Activated CD4-positive, alpha-beta T cell treated with anti-CD3 and anti-CD28 coated beads for 36 hours (primary cell): ENCODE results near the gene STYXL1. TPM values are rescaled to one million over a fixed set of nuclear protein-coding genes. Genes with fewer than 3 reads are reported as not detected.

ENCODE experiments used
- ATAC-seq: fragments of 200-7000 bp; cut with Tn5 transposase; one replicate; pipeline ENCODE4 v1.10.0; 2021; ENCODE audit warnings: mild to moderate bottlenecking, moderate library complexity
- CTCF ChIA-PET: fragments of 350-600 bp; sonication (Branson Sonifier 250); formaldehyde crosslinking; loops from one replicate; lab custom pipeline; 2021; ENCODE audit warnings: antibody characterized with exemption; lab: Charles Lee
- POLR2A ChIA-PET: fragments of 350-600 bp; sonication (Branson Sonifier 250); formaldehyde crosslinking; loops from one replicate; lab custom pipeline; 2021; ENCODE audit warnings: antibody characterized with exemption, inconsistent platforms; lab: Charles Lee
- DNase-seq: peaks from one replicate; pipeline ENCODE4 v3.0.0-alpha.2; 2020
- H3K27ac Mint-ChIP-seq: one replicate; pipeline ENCODE4 v1.8.0; 2021; ENCODE audit warnings: mixed read lengths
- H3K27me3 Mint-ChIP-seq: one replicate; pipeline ENCODE4 v1.8.0; 2021; ENCODE audit warnings: mixed read lengths
- H3K36me3 Mint-ChIP-seq: one replicate; pipeline ENCODE4 v1.8.0; 2021; ENCODE audit warnings: low read depth, mixed read lengths
- H3K4me1 Mint-ChIP-seq: one replicate; pipeline ENCODE4 v1.8.0; 2021; ENCODE audit warnings: mixed read lengths
- H3K4me3 Mint-ChIP-seq: one replicate; pipeline ENCODE4 v1.8.0; 2021; ENCODE audit warnings: mild to moderate bottlenecking, moderate library complexity, mixed read lengths
- H3K9me3 Mint-ChIP-seq: one replicate; pipeline ENCODE4 v1.8.0; 2021; ENCODE audit warnings: low read depth, mixed read lengths
- intact Hi-C, 2 experiments: fragments of 100-400 bp; cut with DNase I in 1 of 2; cut with micrococcal nuclease in 1 of 2; formaldehyde crosslinking; loops; one replicate each; pipeline versions ENCODE4 v1.14.2 to v1.15.1; 2022 to 2024; cut with DNase I, micrococcal nuclease
- total RNA-seq, 2 experiments: library from RNA; stranded (reverse); gene quantifications; one replicate each; pipeline ENCODE4 v1.2.3, GENCODE V29; 2021

Gene STYXL1
- total RNA-seq, 2 experiments from 2014 or later, result 47.5 to 50.5 TPM

DNA sequence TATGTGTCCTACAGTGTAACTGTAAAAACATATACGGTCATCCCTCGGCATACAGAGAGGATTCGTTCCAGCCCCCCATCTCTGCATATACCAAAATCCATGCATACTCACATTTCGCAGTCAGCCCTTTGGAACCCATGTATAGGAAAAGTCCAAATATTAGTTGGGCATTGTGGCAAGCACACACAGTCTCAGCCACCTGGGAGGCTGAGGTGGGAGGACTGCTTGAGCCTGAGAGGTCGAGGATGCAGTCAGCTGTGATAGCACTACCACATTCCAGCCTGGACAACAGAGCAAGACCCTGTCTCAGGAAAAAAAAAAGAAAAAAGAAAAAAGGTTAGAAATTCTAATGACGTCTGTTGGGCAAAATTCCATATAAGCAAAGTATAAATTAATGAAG lies 29.2 kb upstream of the STYXL1 start:
- Mint-ChIP-seq H3K9me3 (no peaks in the 10 kb centered on the region), H3K27me3 (no peaks in the 10 kb centered on the region), H3K27ac (no peak overlapping the region), H3K4me1 (peaks cover 8% of the 10 kb centered on the region), H3K4me3 (no peak overlapping the region), H3K36me3 (no peaks in the 10 kb centered on the region)
- ATAC-seq (no peak), DNase-seq (no peak)
- intact Hi-C loops, result no loop called here
- ChIA-PET CTCF (interaction anchor here (1.1 kb wide), 1 partner anchor 21 kb away, joined by 3 read pairs; no protein-coding TSS in a partner anchor), POLR2A (no interaction called here)

DNA sequence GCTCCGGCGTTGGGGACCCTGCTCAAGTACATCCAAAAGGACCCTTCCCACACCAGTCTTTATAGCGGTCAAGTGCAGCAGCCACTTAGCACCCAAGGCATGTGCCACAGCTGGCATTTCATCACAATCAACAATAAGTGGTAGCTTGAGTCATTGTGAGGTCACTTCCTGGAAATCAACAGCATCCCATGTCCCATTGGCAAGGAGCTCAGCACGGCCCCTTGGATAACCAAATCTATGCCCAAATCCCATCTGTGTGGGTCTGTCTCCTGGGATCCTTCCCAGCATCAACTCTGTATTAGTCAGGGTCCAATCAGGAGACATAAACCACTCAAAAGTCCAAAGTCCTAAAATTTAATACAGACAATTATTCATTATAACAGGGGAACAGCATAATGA lies 27.2 kb upstream of the STYXL1 start:
- Mint-ChIP-seq H3K4me3 (no peak overlapping the region), H3K9me3 (no peaks in the 10 kb centered on the region), H3K27ac (no peak overlapping the region), H3K4me1 (peaks cover 8% of the 10 kb centered on the region), H3K36me3 (no peaks in the 10 kb centered on the region), H3K27me3 (no peaks in the 10 kb centered on the region)
- intact Hi-C loops, result no loop called here
- DNase-seq (no peak), ATAC-seq (no peak)
- CTCF ChIA-PET, result interaction anchor here (0.7 kb wide), 1 partner anchor 10 kb away, joined by 4 read pairs; no protein-coding TSS in a partner anchor
- POLR2A ChIA-PET, result no interaction called here

DNA sequence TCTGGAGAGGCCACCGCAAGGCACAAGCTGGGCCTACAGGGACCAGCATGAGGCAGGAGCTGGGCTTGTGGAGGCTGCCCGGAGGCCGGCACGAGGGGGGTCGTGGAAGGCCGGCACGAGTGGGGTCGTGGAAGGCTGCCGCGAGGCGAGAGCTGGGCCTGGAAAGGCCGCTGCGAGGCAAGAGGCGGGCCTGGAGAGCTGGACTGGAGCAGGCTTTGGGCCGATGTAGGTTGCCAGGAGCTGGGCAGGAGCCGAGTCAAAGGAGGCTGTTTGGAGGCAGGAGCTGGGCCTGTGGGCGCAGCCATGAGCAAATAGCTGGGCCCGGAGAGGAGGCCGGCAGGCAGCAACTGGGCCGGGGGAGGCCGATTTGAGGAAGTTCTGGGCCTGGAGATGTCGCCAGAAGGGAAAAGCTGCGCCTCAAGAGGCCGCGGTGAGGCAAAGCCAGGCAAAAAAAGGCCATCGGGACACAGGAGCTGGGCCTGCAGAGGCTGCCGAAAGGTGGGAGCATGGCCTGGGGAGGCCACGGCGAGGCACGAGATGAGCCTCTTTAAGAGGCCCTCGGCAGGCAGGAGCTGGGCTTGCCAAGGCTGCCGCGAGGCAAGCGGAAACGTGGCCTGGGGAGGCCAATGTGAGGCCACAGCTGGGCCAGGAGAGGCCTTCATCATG lies 26.6 kb upstream of the STYXL1 start:
- no peaks in the 10 kb centered on the region for H3K36me3 Mint-ChIP-seq
- ATAC-seq (no peak), DNase-seq (no peak)
- H3K27me3 Mint-ChIP-seq, result no peaks in the 10 kb centered on the region
- intact Hi-C loops, result no loop called here
- H3K9me3 Mint-ChIP-seq, result no peaks in the 10 kb centered on the region
- H3K4me1 Mint-ChIP-seq, result peaks cover 8% of the 10 kb centered on the region
- ChIA-PET POLR2A (no interaction called here), CTCF (interaction anchor here (0.7 kb wide), 1 partner anchor 9 kb away, joined by 4 read pairs; no protein-coding TSS in a partner anchor)
- no peak overlapping the region for H3K27ac Mint-ChIP-seq
- H3K4me3 Mint-ChIP-seq, result no peak overlapping the region

DNA sequence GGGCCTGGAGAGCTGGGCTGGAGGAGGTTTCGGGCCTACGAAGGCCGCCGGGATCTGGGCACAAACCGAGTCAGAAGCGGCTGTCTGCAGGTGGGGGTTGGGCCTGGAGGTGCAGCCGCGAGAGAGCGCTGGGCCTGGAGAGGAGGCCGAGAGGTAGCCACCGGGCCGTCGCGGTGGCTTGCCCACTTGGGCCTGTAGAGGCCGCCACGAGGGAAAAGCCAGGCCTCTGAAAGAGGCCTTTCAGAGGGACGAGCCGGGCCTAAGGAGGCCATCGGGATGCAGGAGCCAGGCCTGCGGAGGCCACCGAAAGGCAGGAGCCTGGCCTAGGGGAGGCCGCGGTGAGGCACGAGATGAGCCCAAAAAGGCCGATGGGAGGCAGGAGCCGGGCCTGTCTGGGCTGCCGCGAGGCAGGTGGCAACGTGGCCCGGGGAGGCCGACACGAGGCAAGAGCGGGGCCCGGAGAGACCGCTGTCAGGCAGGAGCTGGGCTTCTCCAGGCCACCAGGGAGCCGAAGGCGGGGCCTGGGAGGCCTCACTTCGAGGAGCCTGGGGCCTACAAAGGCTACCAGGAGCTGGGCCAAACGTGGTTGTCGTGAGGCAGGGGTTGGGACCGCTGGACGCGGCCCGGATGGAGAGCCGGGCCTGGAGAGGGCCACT lies 25.7 kb upstream of the STYXL1 start:
- ChIA-PET CTCF (interaction anchor here (0.6 kb wide), 1 partner anchor 243 kb away, joined by 3 read pairs; no protein-coding TSS in a partner anchor), POLR2A (interaction anchor here (0.7 kb wide), 1 partner anchor 518 kb away, joined by 3 read pairs; no protein-coding TSS in a partner anchor)
- no peaks in the 10 kb centered on the region for H3K27me3 Mint-ChIP-seq
- no peak overlapping the region for H3K27ac Mint-ChIP-seq
- intact Hi-C loops, result no loop called here
- H3K9me3 Mint-ChIP-seq, result no peaks in the 10 kb centered on the region
- no peak for DNase-seq
- peaks cover 8% of the 10 kb centered on the region for H3K4me1 Mint-ChIP-seq
- no peaks in the 10 kb centered on the region for H3K36me3 Mint-ChIP-seq
- H3K4me3 Mint-ChIP-seq, result no peak overlapping the region
- ATAC-seq, result no peak

DNA sequence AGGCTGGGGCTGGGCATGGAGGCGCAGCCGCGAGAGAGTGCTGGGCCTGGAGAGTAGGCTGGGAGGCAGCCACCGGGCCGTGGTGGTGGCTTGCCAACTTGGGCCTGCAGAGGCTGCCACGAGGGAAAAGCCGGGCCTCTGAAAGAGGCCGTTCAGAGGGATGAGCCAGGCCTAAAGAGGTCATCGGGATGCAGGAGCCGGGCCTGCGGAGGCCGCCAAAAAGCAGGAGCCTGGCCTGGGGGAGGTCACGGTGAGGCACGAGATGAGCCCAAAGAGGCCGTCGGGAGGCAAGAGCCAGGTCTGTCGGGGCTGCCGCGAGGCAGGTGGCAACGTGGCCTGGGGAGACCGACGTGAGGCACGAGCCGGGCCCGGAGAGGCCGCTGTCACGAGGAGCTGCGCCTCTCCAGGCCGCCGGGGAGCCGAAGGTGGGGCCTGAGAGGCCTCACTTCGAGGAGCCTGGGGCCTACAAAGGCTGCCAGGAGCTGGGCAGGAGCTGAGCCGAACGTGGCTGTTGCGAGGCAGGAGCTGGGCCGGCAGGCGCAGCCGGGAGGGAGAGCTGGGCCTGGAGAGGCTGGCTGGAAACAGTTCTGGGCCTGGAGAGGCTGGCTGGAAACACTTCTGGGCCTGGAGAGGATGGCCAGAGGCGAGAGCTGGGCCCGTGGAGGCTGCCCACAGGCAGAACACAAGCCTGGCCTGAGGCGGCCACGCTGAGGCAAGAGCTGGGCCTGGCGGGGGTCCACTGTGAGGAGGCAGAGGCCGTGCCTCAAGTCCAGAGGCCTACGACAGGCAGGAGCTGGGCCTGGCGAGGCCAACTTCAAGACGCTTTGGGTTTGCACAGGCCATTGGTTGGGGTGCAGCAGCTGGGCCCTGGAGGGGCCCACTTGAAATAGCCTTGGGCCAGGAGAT lies 24.7 kb upstream of the STYXL1 start:
- DNase-seq, result no peak
- ChIA-PET POLR2A (interaction anchor here (0.6 to 0.7 kb wide), 2 partner anchors 33 to 517 kb away, joined by 3 to 4 read pairs; no protein-coding TSS in a partner anchor), CTCF (interaction anchor here (0.6 kb wide), 2 partner anchors 54 to 244 kb away, joined by 3 to 4 read pairs; no protein-coding TSS in a partner anchor)
- H3K27me3 Mint-ChIP-seq, result no peaks in the 10 kb centered on the region
- peaks cover 1% of the 10 kb centered on the region for H3K36me3 Mint-ChIP-seq
- no peak overlapping the region for H3K4me3 Mint-ChIP-seq
- peaks cover 4% of the 10 kb centered on the region for H3K4me1 Mint-ChIP-seq
- ATAC-seq, result no peak
- intact Hi-C loops, result no loop called here
- H3K27ac Mint-ChIP-seq, result no peak overlapping the region
- H3K9me3 Mint-ChIP-seq, result no peaks in the 10 kb centered on the region

DNA sequence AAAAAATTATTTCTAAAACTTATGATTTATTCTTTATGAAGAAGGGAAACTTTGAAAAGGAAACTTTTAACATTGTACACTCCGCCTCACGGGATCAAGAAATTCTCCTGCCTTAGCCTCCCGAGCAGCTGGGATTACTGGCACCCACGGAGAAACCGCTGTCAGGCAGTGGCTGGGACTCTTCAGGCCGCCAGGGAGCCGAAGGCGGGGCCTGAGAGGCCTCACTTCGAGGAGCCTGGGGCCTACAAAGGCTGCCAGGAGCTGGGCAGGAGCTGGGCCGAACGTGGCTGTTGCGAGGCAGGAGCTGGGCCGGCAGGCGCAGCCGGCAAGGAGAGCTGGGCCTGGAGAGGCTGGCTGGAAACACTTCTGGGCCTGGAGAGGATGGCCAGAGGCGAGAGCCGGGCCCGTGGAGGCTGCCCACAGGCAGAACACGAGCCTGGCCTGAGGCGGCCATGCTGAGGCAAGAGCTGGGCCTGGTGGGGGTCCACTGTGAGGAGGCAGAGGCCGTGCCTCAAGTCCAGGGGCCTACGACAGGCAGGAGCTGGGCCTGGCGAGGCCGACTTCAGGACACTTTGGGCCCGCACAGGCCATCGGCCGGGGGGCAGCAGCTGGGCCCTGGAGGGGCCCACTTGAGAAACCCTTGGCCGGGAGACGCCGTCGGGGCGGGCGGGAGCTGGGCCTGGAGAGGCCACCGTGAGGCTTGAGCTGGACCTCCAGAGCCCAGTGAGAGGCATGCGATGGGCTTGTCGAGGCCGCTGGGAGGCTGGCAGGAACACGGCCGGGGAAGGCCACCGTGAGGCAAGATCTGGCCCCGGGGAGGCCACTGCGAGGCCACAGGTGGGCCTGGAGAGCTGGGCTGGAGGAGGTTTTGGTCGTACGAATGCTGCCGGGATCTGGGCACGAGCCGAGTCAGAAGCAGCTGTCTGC lies 23.8 kb upstream of the STYXL1 start:
- no peak for DNase-seq
- no peaks in the 10 kb centered on the region for H3K9me3 Mint-ChIP-seq
- intact Hi-C loops, result no loop called here
- CTCF ChIA-PET, result interaction anchor here (0.6 kb wide), 1 partner anchor 53 kb away, joined by 4 read pairs; no protein-coding TSS in a partner anchor
- H3K4me1 Mint-ChIP-seq, result no peaks in the 10 kb centered on the region
- no peak overlapping the region for H3K27ac Mint-ChIP-seq
- H3K27me3 Mint-ChIP-seq, result no peaks in the 10 kb centered on the region
- ATAC-seq, result no peak
- peaks cover 5% of the 10 kb centered on the region for H3K36me3 Mint-ChIP-seq
- H3K4me3 Mint-ChIP-seq, result no peak overlapping the region
- POLR2A ChIA-PET, result interaction anchor here (0.6 kb wide), 2 partner anchors 34 to 59 kb away, joined by 3 to 4 read pairs; no protein-coding TSS in a partner anchor

DNA sequence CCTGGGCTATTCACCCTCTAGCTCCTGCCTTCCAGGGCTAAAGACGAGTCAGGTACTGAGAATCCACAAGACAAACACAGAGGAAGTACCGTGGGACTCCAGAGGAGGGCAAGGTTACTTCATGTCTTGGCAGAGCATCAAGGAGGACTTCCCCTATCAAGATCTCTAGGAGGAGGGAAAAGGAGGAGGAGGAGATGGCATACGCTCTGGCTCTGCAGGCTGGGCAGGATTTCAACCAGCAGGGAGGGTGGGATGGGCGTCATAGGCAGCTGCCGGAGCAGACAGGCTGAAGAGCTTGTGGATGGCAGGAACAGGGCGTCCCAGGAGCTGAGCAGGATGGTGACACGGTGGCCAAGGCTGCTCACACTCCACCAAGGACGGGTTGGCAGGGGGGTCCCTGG lies 21.4 kb upstream of the STYXL1 start:
- POLR2A ChIA-PET, result no interaction called here
- DNase-seq, result no peak
- intact Hi-C loops, result no loop called here
- ATAC-seq, result no peak
- Mint-ChIP-seq H3K36me3 (peaks cover 24% of the 10 kb centered on the region), H3K27me3 (no peaks in the 10 kb centered on the region), H3K4me1 (peaks cover 10% of the 10 kb centered on the region), H3K27ac (no peak overlapping the region), H3K4me3 (no peak overlapping the region), H3K9me3 (no peaks in the 10 kb centered on the region)
- CTCF ChIA-PET, result no interaction called here

DNA sequence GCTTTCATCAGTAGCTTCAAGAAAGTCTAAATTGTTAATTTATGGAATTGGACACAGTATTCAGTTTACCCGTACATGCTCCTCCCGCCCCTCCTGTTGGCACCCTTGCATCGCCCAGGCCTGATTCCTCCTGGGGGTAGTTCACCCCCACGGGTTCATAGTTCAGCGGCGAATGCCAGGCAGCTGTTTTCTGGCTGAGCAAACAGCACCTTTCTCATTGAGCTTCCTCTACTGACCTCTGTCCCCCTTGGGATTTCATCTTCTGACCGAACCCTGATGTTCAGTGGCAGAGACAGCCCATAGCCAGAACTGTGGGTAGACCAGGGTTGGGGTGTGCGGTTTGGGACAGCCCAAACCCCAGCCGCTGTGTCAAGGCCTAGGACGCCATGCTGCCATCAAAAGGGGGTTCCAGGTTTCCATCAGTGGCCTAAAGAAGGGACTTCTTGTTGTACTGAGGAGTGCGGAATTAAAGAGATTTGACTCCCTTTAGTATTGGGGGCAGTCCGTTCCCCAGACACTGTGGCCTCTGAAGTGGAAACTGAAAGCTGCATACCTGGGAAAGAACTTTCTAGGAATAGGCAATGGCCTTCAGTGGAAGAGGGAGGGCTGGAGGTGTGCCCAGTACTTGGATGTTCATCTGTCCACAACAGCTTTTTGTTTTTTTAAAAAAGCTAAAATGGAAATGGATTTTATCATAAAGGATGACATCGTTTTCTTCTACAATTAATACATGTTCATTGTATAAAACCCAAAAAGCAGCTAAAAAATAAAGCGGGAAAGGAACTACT lies 19.1 kb upstream of the STYXL1 start:
- ChIA-PET POLR2A (no interaction called here), CTCF (interaction anchor here (0.6 to 0.8 kb wide), 4 partner anchors 11 to 55 kb away, joined by 3 to 4 read pairs (median 4); no protein-coding TSS in a partner anchor)
- Mint-ChIP-seq H3K4me3 (no peak overlapping the region), H3K9me3 (no peaks in the 10 kb centered on the region), H3K27ac (no peak overlapping the region), H3K27me3 (no peaks in the 10 kb centered on the region), H3K36me3 (peaks cover 39% of the 10 kb centered on the region), H3K4me1 (peaks cover 10% of the 10 kb centered on the region)
- DNase-seq (no peak), ATAC-seq (no peak)
- intact Hi-C loops, result no loop called here

DNA sequence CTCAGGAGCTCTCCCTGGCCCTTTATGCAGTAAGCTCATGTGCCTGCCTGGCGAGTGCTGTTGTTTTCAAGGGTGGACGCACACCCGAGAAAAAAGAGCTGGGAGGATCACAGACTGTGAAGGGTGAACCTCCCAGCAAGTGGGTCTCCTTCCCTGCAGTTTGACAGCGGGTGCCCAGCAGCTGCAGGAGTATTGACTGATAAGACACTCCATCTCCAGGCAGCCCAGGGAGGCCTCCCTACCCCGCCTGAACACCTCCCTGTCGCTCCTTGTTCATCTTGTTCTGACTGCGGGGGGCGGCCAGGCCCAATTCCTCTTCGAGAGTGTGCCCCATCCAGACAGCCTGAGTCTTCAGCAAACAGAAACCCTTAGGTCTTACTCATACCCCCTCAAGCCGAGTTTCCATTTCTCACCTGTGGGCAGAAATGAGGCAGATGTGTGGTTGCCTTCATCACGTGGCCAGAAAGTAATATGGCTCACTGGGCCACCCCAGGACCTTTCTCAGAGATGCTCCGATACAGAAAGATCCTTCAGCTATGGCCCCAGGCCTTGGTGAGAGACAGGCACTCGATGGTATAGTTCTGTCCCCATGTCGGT lies 17.3 kb upstream of the STYXL1 start:
- ChIA-PET CTCF (interaction anchor here (0.6 to 1.0 kb wide), 3 partner anchors 9 to 15 kb away, joined by 3 to 4 read pairs (median 3); no protein-coding TSS in a partner anchor), POLR2A (no interaction called here)
- ATAC-seq (peak; percentile 82), DNase-seq (peak; percentile 28)
- Mint-ChIP-seq H3K9me3 (no peaks in the 10 kb centered on the region), H3K27ac (peak overlapping the region; percentile 19), H3K27me3 (no peaks in the 10 kb centered on the region), H3K4me1 (peaks cover 10% of the 10 kb centered on the region), H3K4me3 (no peak overlapping the region), H3K36me3 (peaks cover 50% of the 10 kb centered on the region)
- intact Hi-C loops, result no loop called here
